Chondrocyte (in vitro differentiated cells): Measurements from ENCODE around the gene DENND1A. TPM values are rescaled to one million over a fixed set of nuclear protein-coding genes. Genes with fewer than 3 reads are reported as not detected.

Experiments used
- DNase-seq: peaks from one replicate; pipeline ENCODE4 v3.0.0; 2021; ENCODE audit warnings: mixed read lengths, low spot score
- H3K27ac Mint-ChIP-seq: one replicate; pipeline ENCODE4 v1.8.0; 2021; ENCODE audit warnings: mild to moderate bottlenecking, moderate library complexity, mixed read lengths; ENCODE audit not compliant: unreplicated experiment
- H3K27me3 Mint-ChIP-seq: 2 replicates; pipeline ENCODE4 v1.8.0; 2021; ENCODE audit warnings: low read depth, mixed read lengths
- H3K36me3 Mint-ChIP-seq: 2 replicates; pipeline ENCODE4 v1.8.0; 2021; ENCODE audit warnings: low read depth, mixed read lengths
- H3K4me1 Mint-ChIP-seq: 2 replicates; pipeline ENCODE4 v1.8.0; 2021; ENCODE audit warnings: low read depth, mild to moderate bottlenecking, mixed read lengths
- H3K4me3 Mint-ChIP-seq: one replicate; pipeline ENCODE4 v1.8.0; 2021; ENCODE audit warnings: mild to moderate bottlenecking, moderate library complexity, mixed read lengths; ENCODE audit not compliant: unreplicated experiment
- H3K9me3 Mint-ChIP-seq: 2 replicates; pipeline ENCODE4 v1.8.0; 2021; ENCODE audit warnings: low read depth, mixed read lengths
- CTCF ChIP-seq: fragments of 200-600 bp; sonication (generic); IDR thresholded peaks from 2 replicates; pipeline ENCODE4 v1.5.0; 2021; ENCODE audit warnings: antibody characterized with exemption, mild to moderate bottlenecking, moderate library complexity
- total RNA-seq: library from RNA; stranded (reverse); gene quantifications from 3 replicates; pipeline ENCODE4 v1.2.1, GENCODE V29; 2021

DENND1A gene
- total RNA-seq, 1 donor from 2014 or later: 15.3 TPM

GRCh38 chr9:123457583-123457982 lies 472.3 kb downstream of the DENND1A start:
- Mint-ChIP-seq H3K27ac (no peak overlapping the region), H3K4me1 (no peaks in the 10 kb centered on the region), H3K9me3 (no peaks in the 10 kb centered on the region), H3K27me3 (no peaks in the 10 kb centered on the region), H3K36me3 (peaks cover 1% of the 10 kb centered on the region), H3K4me3 (no peak overlapping the region)
- peak; percentile 54 for DNase-seq
- TF ChIP-seq CTCF: no peak

GRCh38 chr9:123456011-123456410 lies 473.9 kb downstream of the DENND1A start:
- Mint-ChIP-seq H3K9me3 (no peaks in the 10 kb centered on the region), H3K27me3 (no peaks in the 10 kb centered on the region), H3K36me3 (peaks cover 3% of the 10 kb centered on the region), H3K4me3 (no peak overlapping the region), H3K27ac (no peak overlapping the region), H3K4me1 (no peaks in the 10 kb centered on the region)
- DNase-seq: peak; percentile 4
- TF ChIP-seq CTCF: no peak

- Mint-ChIP-seq H3K4me3 (no peak overlapping the region), H3K27ac (no peak overlapping the region), H3K36me3 (peaks cover 3% of the 10 kb centered on the region), H3K9me3 (no peaks in the 10 kb centered on the region), H3K4me1 (no peaks in the 10 kb centered on the region), H3K27me3 (no peaks in the 10 kb centered on the region)
- TF ChIP-seq CTCF: no peak
- no peak for DNase-seq
Measured at GRCh38 chr9:123455187-123455586, 474.7 kb downstream of the DENND1A start.

- no peak for TF ChIP-seq CTCF
- H3K4me1 Mint-ChIP-seq: no peaks in the 10 kb centered on the region
- no peak overlapping the region for H3K27ac Mint-ChIP-seq
- no peaks in the 10 kb centered on the region for H3K27me3 Mint-ChIP-seq
- no peaks in the 10 kb centered on the region for H3K9me3 Mint-ChIP-seq
- peaks cover 3% of the 10 kb centered on the region for H3K36me3 Mint-ChIP-seq
- no peak overlapping the region for H3K4me3 Mint-ChIP-seq
- peak; percentile 24 for DNase-seq
Measured at GRCh38 chr9:123454361-123454760, 475.6 kb downstream of the DENND1A start.

- H3K9me3 Mint-ChIP-seq: no peaks in the 10 kb centered on the region
- no peaks in the 10 kb centered on the region for H3K27me3 Mint-ChIP-seq
- H3K27ac Mint-ChIP-seq: no peak overlapping the region
- peaks cover 3% of the 10 kb centered on the region for H3K36me3 Mint-ChIP-seq
- TF ChIP-seq CTCF: no peak
- H3K4me3 Mint-ChIP-seq: no peak overlapping the region
- no peaks in the 10 kb centered on the region for H3K4me1 Mint-ChIP-seq
- DNase-seq: peak; percentile 68
Measured at GRCh38 chr9:123453831-123454321, 476.1 kb downstream of the DENND1A start.
